Prostate gland (tissue), 2 donors: Measurements from ENCODE around the gene FRMD4A. TPM values are rescaled to one million over a fixed set of nuclear protein-coding genes. Genes with fewer than 3 reads are reported as not detected.

Experiments
- DNase-seq: peaks from one replicate; pipeline ENCODE4 v3.0.0-alpha.2; 2019; ENCODE audit warnings: low spot score
- H3K27ac ChIP-seq, 2 donors: fragments of 200-600 bp; sonication (generic); 2 replicates each; pipeline ENCODE4 v1.5.1; 2017 to 2019
- H3K27me3 ChIP-seq: fragments of 200-600 bp; sonication (generic); replicated peaks from 2 replicates; pipeline ENCODE4 v1.5.1; 2019; ENCODE audit not compliant: insufficient read depth
- H3K36me3 ChIP-seq, 2 donors: fragments of 200-600 bp; sonication (generic); 1 replicate in 1 of 2; 2 replicates in 1 of 2; pipeline versions ENCODE4 v1.5.1 to v1.8.1; 2017 to 2019
- H3K4me1 ChIP-seq: fragments of 200-600 bp; sonication (generic); replicated peaks from 2 replicates; pipeline ENCODE4 v1.5.1; 2019
- H3K4me3 ChIP-seq, 2 donors: fragments of 200-600 bp; sonication (generic); 2 replicates each; pipeline ENCODE4 v1.5.1; 2017 to 2019
- H3K9me3 ChIP-seq: fragments of 200-600 bp; sonication (generic); 2 replicates; pipeline ENCODE4 v1.5.1; 2017
- POLR2A ChIP-seq: fragments of 450-650 bp; IDR thresholded peaks from one replicate; pipeline ENCODE4 v1.6.1; 2016; ENCODE audit warnings: antibody characterized with exemption, mild to moderate bottlenecking
- POLR2AphosphoS5 ChIP-seq: sonication (generic); formaldehyde crosslinking; IDR thresholded peaks from one replicate; pipeline ENCODE4 v1.6.1; 2017; ENCODE audit warnings: antibody characterized with exemption
- WGBS: methylation state at CpG from one replicate; pipeline ENCODE4 v1.1.5; 2018; 5-methylcytosine and 5-hydroxymethylcytosine counted together
- intact Hi-C: fragments of 100-400 bp; cut with DNase I; formaldehyde crosslinking; loops from one replicate; pipeline ENCODE4 v1.14.2; 2022
- total RNA-seq, 2 donors: library from RNA; depleted of rRNA; stranded (reverse); fragments of >200 nt; gene quantifications; one replicate each; pipeline ENCODE4 v1.1.0, GENCODE V29; 2016
- TF ChIP-seq, protein P1 (sequence below), 4 experiments: fragments of 200-600 bp in 2 of 4; fragments of 450-650 bp in 2 of 4; sonication (generic) in 2 of 4; IDR thresholded peaks; 1 replicate in 3 of 4; 2 replicates in 1 of 4; pipeline ENCODE4 v1.5.1; 2016 to 2019; ENCODE audit warnings: antibody characterized with exemption in 4 of 4, mild to moderate bottlenecking in 2 of 4, moderate library complexity in 2 of 4

FRMD4A gene
- total RNA-seq, 2 donors from 2014 or later: 38.0 to 53.2 TPM

DNA sequence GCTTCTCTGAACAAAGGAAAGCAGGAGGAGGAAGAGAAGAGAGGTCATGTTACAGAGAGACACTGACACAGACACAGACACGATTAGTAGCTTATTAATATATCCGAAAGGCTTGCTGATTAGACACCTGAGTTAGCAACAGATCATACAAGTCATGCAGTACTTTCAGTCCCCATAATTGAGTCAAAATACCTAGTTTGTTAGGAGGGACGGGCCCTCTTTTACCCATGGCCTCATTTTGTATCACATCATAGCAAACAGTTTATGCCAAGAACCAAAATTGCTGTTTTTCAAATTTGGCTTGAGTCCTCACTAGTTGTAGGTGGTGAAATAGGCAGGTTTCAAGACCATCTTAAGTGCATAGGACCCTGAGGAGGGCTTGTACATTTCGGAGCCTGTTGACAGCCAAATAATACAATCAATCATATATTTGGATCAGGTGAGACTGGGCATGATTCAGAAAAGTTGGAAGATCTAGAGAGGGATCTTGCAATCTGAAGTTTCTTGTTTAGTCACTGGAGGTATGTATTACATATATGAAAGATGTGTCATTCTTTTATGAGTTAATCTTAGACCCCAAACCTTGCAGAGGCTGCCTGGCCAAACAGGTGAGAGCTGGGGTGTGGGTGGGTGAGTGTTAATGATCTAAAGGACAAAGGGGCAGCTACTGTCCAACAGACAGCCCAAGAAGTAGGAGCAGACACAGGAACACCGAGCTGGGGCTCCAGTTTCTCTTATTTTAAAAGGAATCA lies 678.6 kb downstream of the FRMD4A start:
- WGBS: 82% methylated on average over 5 of the region's 5 CpGs
- Histone ChIP-seq H3K4me3 (no peak overlapping the region), H3K9me3 (no peaks in the 10 kb centered on the region), H3K27ac (no peak overlapping the region), H3K36me3 (peaks cover 5% of the 10 kb centered on the region in 2 donors), H3K27me3 (no peaks in the 10 kb centered on the region), H3K4me1 (no peaks in the 10 kb centered on the region)
- intact Hi-C loops: no loop called here
- TF ChIP-seq POLR2AphosphoS5 (no peak), POLR2A (no peak)
- TF ChIP-seq, protein P1, sequence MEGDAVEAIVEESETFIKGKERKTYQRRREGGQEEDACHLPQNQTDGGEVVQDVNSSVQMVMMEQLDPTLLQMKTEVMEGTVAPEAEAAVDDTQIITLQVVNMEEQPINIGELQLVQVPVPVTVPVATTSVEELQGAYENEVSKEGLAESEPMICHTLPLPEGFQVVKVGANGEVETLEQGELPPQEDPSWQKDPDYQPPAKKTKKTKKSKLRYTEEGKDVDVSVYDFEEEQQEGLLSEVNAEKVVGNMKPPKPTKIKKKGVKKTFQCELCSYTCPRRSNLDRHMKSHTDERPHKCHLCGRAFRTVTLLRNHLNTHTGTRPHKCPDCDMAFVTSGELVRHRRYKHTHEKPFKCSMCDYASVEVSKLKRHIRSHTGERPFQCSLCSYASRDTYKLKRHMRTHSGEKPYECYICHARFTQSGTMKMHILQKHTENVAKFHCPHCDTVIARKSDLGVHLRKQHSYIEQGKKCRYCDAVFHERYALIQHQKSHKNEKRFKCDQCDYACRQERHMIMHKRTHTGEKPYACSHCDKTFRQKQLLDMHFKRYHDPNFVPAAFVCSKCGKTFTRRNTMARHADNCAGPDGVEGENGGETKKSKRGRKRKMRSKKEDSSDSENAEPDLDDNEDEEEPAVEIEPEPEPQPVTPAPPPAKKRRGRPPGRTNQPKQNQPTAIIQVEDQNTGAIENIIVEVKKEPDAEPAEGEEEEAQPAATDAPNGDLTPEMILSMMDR (IDR thresholded peaks at IDR 0.05): no peak
- DNase-seq: no peak

DNA sequence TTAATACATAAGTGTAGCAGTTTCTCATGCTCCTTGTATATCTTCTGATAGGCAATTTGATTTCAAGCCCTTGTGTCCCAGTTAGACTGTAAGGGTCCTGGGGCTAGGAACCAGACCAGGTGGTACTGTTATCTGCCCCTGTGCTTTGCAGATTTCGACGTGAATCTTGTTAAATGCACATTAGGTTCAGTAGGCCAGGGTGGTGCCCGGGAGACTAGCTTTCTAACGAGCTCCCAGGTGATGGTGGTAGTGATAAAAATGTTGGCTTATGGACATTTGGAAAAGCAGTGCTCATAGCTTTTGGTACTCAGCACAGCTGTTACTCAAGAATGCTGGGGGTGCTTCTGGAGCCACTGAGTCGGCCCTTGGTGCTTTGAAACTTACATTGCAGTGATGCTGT lies 679.8 kb downstream of the FRMD4A start:
- intact Hi-C loops: no loop called here
- Histone ChIP-seq H3K9me3 (no peaks in the 10 kb centered on the region), H3K4me1 (no peaks in the 10 kb centered on the region), H3K27ac (no peak overlapping the region), H3K36me3 (peaks cover 0 to 11% of the 10 kb centered on the region in 2 donors), H3K4me3 (no peak overlapping the region), H3K27me3 (no peaks in the 10 kb centered on the region)
- WGBS: 56% methylated on average over 5 of the region's 5 CpGs
- no peak for TF ChIP-seq POLR2A
- TF ChIP-seq POLR2AphosphoS5: no peak
- TF ChIP-seq, protein P1 (IDR thresholded peaks at IDR 0.05): no peak
- no peak for DNase-seq

DNA sequence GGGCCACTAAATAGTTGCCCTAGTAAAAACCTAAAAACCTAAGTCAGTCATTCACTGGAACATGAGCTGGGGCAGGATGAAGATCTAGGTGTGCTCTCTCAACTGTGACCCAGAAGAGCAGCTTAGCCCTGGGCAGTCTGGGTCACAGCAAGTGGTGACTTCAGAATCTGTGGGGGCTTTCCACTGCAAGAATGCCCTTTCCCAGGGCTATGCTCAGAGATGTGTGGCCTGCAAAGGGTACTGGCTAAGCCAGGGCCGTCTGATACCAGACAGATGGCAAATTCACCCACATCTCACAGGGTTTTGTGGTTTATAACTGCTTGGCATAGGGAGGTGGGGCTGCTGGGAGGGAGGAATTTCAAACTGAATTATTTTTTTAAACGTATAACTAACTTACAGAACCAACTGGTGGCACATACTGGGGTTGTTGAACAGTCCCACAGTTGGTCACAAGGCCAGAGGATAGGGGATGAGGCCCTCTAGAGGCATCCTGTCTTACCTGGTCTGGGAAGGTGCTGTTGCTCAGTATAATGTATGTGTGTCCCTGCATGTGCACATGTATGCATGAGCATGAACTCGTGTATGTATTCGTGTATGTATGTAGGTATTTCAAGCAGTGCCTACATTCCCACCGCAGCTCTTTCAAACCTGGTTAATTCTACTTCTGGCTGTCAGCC lies 680.7 kb downstream of the FRMD4A start:
- no peaks in the 10 kb centered on the region for H3K9me3 ChIP-seq
- WGBS: 78% methylated on average over 5 of the region's 5 CpGs

DNA sequence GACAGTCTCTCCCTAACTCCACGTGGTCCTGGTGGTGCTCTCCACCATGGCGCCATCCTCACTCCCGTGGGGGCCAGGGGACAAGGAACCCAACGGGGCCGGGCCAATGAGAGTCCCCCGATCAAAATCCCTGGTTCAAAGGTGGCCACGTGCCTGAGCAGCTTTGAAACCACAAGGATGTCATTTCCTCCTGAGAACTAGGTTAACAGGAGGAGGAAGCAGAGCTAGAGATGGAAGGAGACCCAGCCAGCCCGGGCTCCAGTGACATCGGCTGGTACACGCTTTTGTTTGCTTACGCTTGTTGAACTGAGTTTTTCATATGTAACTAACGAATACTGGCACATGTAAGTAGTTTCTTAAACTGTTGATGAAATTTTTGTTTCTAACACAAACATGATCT lies 682.3 kb downstream of the FRMD4A start:
- no peak for DNase-seq
- Histone ChIP-seq H3K27me3 (no peaks in the 10 kb centered on the region), H3K36me3 (peaks cover 0 to 9% of the 10 kb centered on the region in 2 donors), H3K9me3 (no peaks in the 10 kb centered on the region), H3K4me1 (no peaks in the 10 kb centered on the region), H3K27ac (no peak overlapping the region), H3K4me3 (no peak overlapping the region)
- TF ChIP-seq POLR2A (no peak), POLR2AphosphoS5 (no peak)
- TF ChIP-seq, protein P1 (IDR thresholded peaks at IDR 0.05): no peak
- intact Hi-C loops: no loop called here
- 88% methylated on average over 12 of the region's 12 CpGs for WGBS

More for the DNA sequence above, 680.7 kb downstream of the FRMD4A start:
- Histone ChIP-seq H3K4me3 (no peak overlapping the region), H3K4me1 (no peaks in the 10 kb centered on the region), H3K27ac (no peak overlapping the region), H3K27me3 (no peaks in the 10 kb centered on the region), H3K36me3 (peaks cover 0 to 9% of the 10 kb centered on the region in 2 donors)
- intact Hi-C loops: no loop called here
- TF ChIP-seq POLR2A (no peak), POLR2AphosphoS5 (no peak)
- TF ChIP-seq, protein P1 (IDR thresholded peaks at IDR 0.05): no peak
- DNase-seq: no peak
